ENCODE results near the gene CEP68.
A peak's percentile ranks its signal among the peaks of the same experiment; 100 is the strongest.

CEP68 gene

DNA sequence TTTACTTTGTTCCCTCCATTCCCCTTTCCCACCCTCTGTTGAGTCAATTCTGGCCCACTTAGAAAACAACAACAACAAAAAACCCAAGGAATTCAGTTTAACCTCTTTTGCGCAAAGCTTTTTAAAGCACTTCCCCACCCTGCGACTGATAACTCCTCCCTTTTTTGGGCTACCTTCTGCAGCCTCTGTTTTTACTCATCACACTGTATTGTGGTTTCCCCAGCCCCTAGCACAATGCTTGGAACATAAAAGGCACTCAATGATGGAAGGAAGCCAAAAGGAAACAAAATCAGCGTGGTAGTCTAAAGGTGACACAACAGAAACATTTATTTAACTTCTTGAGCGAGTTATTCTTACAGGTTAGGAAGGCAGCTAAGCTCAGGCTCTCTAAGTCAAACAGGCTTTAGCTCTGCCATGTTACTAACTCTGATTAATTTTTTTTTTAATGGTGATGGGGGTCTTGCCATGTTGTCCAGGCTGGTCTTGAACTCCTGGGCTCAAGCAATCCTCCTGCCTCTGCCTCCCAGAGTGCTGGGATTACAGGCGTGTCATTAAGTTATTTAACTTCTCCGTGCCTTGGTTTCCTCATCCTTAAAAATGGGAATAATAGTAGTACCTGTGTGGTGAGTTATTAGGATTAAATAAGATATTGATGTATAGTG lies 1.3 kb downstream of the CEP68 start:
- peak; percentile 50 for DNase-seq (ENCODE audit: low read depth)

DNA sequence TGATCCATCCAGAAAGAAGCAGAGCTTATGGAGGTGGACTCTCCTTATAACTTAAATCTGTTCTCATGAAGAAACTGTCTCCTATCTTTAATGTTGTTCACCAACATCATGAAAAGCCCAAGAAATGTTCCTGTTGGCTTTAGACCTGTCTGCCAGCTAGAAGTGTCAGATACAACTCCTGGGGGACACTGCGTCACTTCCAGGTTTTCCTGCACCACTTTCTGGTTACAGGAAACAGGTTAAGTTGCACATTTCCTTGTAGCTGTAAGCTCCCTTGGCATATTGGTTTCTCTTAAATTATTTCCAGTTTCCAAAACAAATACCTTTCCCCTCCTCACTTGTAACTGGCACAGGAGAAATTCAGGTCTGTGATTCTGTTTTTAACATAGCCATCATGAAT lies 2.9 kb downstream of the CEP68 start:
- no peak for DNase-seq (ENCODE audit: low read depth)

GRCh38 chr2:65061146-65061909 lies 5.1 kb downstream of the CEP68 start:
- DNase-seq (ENCODE audit: low read depth): no peak

- DNase-seq (ENCODE audit: low read depth): no peak
Observed at GRCh38 chr2:65061910-65062339, 5.7 kb downstream of the CEP68 start.

- DNase-seq (ENCODE audit: low read depth): peak; percentile 31
Observed at GRCh38 chr2:65062843-65063825, 6.9 kb downstream of the CEP68 start.

GRCh38 chr2:65064728-65065552 lies 8.7 kb downstream of the CEP68 start:
- DNase-seq (ENCODE audit: low read depth): peak; percentile 90

GRCh38 chr2:65067806-65068553 lies 11.8 kb downstream of the CEP68 start:
- DNase-seq (ENCODE audit: low read depth): no peak

- DNase-seq (ENCODE audit: low read depth): no peak
Observed at GRCh38 chr2:65069439-65069824, 13.2 kb downstream of the CEP68 start.

GRCh38 chr2:65070172-65070830 lies 14.1 kb downstream of the CEP68 start:
- DNase-seq (ENCODE audit: low read depth): peak; percentile 58

DNA sequence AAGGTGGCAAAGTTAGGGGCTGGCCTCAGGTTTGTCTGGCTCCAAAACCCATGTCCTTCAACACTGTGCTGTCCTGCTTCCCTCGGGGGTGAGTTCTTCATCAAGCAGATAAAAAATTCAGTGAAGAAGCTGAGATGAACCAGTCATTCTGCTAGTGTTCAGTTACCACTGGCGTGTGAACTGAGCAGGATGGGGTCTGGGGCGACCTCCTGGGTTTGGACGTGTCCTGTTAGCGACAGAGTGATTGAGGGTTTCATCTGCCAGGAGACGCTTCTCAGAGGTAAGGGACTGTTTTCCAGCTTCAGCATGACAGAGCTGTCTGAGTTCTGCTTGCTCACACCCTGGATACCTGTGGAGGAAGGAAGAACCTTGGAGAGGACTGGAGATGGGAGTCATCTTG lies 14.6 kb downstream of the CEP68 start:
- no peak for DNase-seq (ENCODE audit: low read depth)

DNA sequence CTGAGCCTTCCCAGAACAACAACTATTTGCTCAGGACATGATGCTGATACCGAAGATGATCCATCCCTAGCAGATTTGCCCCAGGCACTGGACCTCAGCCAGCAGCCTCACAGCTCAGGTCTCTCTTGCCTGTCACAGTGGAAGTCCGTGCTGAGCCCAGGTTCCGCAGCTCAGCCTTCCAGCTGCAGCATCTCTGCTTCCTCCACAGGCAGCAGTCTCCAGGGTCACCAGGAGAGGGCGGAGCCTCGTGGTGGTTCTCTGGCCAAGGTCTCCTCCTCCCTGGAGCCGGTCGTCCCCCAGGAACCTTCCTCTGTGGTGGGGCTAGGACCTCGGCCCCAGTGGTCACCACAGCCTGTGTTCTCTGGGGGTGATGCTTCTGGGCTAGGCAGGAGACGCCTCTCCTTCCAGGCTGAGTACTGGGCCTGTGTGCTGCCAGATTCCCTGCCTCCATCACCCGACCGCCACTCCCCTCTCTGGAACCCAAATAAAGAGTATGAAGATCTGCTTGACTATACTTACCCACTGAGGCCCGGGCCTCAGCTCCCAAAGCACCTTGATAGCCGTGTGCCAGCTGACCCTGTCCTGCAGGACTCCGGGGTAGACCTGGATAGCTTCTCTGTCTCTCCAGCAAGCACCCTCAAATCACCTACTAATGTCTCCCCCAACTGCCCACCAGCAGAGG lies 15.4 kb downstream of the CEP68 start:
- peak; percentile 23 for DNase-seq (ENCODE audit: low read depth)

DNA sequence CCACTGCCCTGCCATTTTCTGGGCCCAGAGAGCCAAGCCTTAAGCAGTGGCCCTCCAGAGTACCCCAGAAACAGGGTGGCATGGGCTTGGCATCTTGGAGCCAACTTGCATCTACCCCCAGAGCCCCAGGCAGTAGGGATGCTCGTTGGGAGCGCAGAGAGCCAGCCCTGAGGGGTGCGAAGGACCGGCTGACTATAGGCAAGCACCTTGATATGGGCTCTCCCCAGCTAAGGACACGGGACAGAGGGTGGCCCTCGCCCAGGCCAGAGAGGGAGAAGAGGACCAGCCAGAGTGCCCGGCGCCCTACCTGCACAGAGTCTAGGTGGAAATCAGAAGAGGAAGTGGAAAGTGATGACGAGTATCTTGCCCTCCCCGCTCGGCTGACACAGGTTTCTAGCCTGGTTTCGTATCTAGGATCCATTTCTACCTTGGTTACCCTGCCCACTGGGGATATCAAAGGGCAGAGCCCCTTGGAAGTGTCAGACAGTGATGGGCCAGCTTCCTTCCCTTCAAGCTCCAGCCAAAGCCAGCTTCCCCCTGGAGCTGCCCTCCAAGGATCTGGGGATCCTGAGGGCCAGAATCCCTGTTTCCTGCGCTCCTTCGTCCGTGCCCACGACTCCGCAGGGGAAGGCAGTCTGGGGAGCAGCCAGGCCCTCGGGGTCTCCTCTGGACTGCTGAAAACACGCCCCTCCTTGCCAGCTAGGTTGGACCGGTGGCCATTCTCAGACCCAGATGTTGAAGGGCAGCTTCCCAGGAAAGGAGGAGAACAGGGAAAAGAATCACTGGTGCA lies 16.2 kb downstream of the CEP68 start:
- no peak for DNase-seq (ENCODE audit: low read depth)

GRCh38 chr2:65073879-65074565 lies 17.8 kb downstream of the CEP68 start:
- no peak for DNase-seq (ENCODE audit: low read depth)

GRCh38 chr2:65075176-65075575 lies 19.0 kb downstream of the CEP68 start:
- peak; percentile 26 for DNase-seq (ENCODE audit: low read depth)

- DNase-seq (ENCODE audit: low read depth): no peak
Observed at GRCh38 chr2:65075605-65076344, 19.6 kb downstream of the CEP68 start.

DNA sequence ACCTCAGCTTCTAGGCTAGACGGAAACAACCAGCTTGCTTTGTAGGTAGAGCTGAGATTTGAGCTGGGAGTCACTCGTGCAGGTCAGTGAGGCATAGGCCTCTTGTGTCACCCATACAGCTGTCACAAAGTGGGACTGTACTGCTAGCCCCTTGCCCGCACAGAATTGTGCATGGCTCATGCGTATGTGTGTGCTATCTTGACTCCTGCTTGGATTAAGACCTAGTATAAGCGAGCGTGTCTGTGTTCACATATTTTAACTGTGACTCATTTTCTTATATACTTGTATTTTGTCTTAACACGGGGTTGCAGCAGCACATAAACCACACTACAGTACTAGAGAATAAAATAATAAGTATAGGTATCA lies 20.1 kb downstream of the CEP68 start:
- DNase-seq (ENCODE audit: low read depth): peak; percentile 80

GRCh38 chr2:65077898-65078297 lies 21.7 kb downstream of the CEP68 start:
- DNase-seq (ENCODE audit: low read depth): no peak

DNA sequence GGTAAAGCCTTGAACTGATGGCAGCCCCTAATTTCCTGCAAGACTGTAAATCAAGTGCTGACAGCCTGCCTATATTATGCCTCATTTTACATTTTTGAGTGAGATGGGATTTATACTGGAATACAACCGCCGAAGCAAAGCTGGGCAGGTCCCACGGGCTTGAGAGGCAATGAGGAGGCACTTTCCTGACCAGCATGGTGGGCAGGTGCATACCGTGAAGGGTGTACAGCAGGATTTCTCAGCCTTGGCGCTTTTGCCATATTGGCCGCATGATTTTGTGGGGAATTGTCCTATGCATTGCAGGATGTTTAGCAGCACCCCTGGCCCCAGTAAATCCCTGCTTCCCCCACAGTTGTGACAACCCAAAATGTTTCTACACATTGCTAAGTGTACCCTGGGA lies 22.8 kb downstream of the CEP68 start:
- DNase-seq (ENCODE audit: low read depth): no peak
